ENCODE results near the gene NATD1. TPM values are rescaled to one million over a fixed set of nuclear protein-coding genes. Genes with fewer than 3 reads are reported as not detected.
"Not testable (repeated sequence)": the region's sequence is repeated elsewhere in the genome, so short reads cannot be mapped to it uniquely, and the experiment has no call there.

The NATD1 gene
- total RNA-seq, 2 experiments from 2014 or later = 7.2 to 8.3 TPM

- Mint-ChIP-seq H3K27me3 (no peaks in the 10 kb centered on the region), H3K36me3 (ENCODE audit: low read depth) (no peaks in the 10 kb centered on the region), H3K4me1 (no peaks in the 10 kb centered on the region), H3K9me3 (peaks cover 3% of the 10 kb centered on the region), H3K4me3 (no peak overlapping the region), H3K27ac (no peak overlapping the region)
- POLR2A ChIA-PET = no interaction called here
- no peak for DNase-seq
- CTCF ChIA-PET = no interaction called here
Observed at GRCh38 chr17:21228845-21229244, 24.4 kb downstream of the NATD1 start.

- ChIA-PET POLR2A (no interaction called here), CTCF (no interaction called here)
- H3K4me1 Mint-ChIP-seq = no peaks in the 10 kb centered on the region
- no peaks in the 10 kb centered on the region for H3K27me3 Mint-ChIP-seq
- DNase-seq = no peak
- peaks cover 3% of the 10 kb centered on the region for H3K9me3 Mint-ChIP-seq
- peaks cover 4% of the 10 kb centered on the region for H3K36me3 Mint-ChIP-seq (ENCODE audit: low read depth)
- H3K27ac Mint-ChIP-seq = no peak overlapping the region
- H3K4me3 Mint-ChIP-seq = no peak overlapping the region
Observed at GRCh38 chr17:21228111-21228510, 25.1 kb downstream of the NATD1 start.

GRCh38 chr17:21227277-21227676 is 25.9 kb downstream of the NATD1 start:
- POLR2A ChIA-PET, H3K4me3 Mint-ChIP-seq, H3K27ac Mint-ChIP-seq, H3K27me3 Mint-ChIP-seq, H3K4me1 Mint-ChIP-seq, DNase-seq, H3K9me3 Mint-ChIP-seq, CTCF ChIA-PET: not testable (repeated sequence)
- H3K36me3 Mint-ChIP-seq (ENCODE audit: low read depth) = peaks cover 12% of the 10 kb centered on the region

- POLR2A ChIA-PET = no interaction called here
- Mint-ChIP-seq H3K4me1 (peaks cover 4% of the 10 kb centered on the region), H3K9me3 (no peaks in the 10 kb centered on the region), H3K27me3 (no peaks in the 10 kb centered on the region), H3K36me3 (ENCODE audit: low read depth) (peaks cover 28% of the 10 kb centered on the region), H3K4me3 (no peak overlapping the region), H3K27ac (no peak overlapping the region)
- no peak for DNase-seq
- CTCF ChIA-PET = interaction anchor here (0.6 kb wide), 1 partner anchor 118 kb away, joined by 3 read pairs; no protein-coding TSS in a partner anchor
Observed at GRCh38 chr17:21223086-21223485, 30.1 kb downstream of the NATD1 start.

- no peak for DNase-seq
- Mint-ChIP-seq H3K36me3 (ENCODE audit: low read depth) (peaks cover 32% of the 10 kb centered on the region), H3K4me1 (peaks cover 35% of the 10 kb centered on the region), H3K27me3 (no peaks in the 10 kb centered on the region), H3K4me3 (no peak overlapping the region), H3K27ac (no peak overlapping the region), H3K9me3 (no peaks in the 10 kb centered on the region)
- ChIA-PET POLR2A (no interaction called here), CTCF (no interaction called here)
Observed at GRCh38 chr17:21218831-21219380, 34.3 kb downstream of the NATD1 start.

GRCh38 chr17:21218101-21218500 is 35.1 kb downstream of the NATD1 start:
- Mint-ChIP-seq H3K9me3 (no peaks in the 10 kb centered on the region), H3K4me1 (peaks cover 37% of the 10 kb centered on the region), H3K27ac (no peak overlapping the region), H3K36me3 (ENCODE audit: low read depth) (peaks cover 31% of the 10 kb centered on the region), H3K4me3 (no peak overlapping the region), H3K27me3 (no peaks in the 10 kb centered on the region)
- ChIA-PET CTCF (no interaction called here), POLR2A (no interaction called here)
- no peak for DNase-seq

GRCh38 chr17:21217346-21217745 is 35.9 kb downstream of the NATD1 start:
- POLR2A ChIA-PET = interaction anchor here (1.3 kb wide), 1 partner anchor 118 kb away, joined by 3 read pairs; no protein-coding TSS in a partner anchor
- CTCF ChIA-PET = no interaction called here
- DNase-seq = no peak
- Mint-ChIP-seq H3K27ac (no peak overlapping the region), H3K4me3 (no peak overlapping the region), H3K36me3 (ENCODE audit: low read depth) (peaks cover 24% of the 10 kb centered on the region), H3K4me1 (peaks cover 44% of the 10 kb centered on the region), H3K9me3 (no peaks in the 10 kb centered on the region), H3K27me3 (no peaks in the 10 kb centered on the region)

- Mint-ChIP-seq H3K4me1 (peaks cover 58% of the 10 kb centered on the region), H3K36me3 (ENCODE audit: low read depth) (peaks cover 13% of the 10 kb centered on the region), H3K27me3 (no peaks in the 10 kb centered on the region), H3K4me3 (peak overlapping the region; percentile 86), H3K9me3 (no peaks in the 10 kb centered on the region), H3K27ac (no peak overlapping the region)
- ChIA-PET CTCF (interaction anchor here (0.7 kb wide), 1 partner anchor 1059 kb away, joined by 3 read pairs; no protein-coding TSS in a partner anchor), POLR2A (interaction anchor here (1.6 kb wide), 1 partner anchor 52 kb away, joined by 3 read pairs; no protein-coding TSS in a partner anchor)
- no peak for DNase-seq
Observed at GRCh38 chr17:21215935-21216334, 37.3 kb downstream of the NATD1 start.

- Mint-ChIP-seq H3K9me3 (no peaks in the 10 kb centered on the region), H3K36me3 (ENCODE audit: low read depth) (peaks cover 14% of the 10 kb centered on the region), H3K4me1 (peaks cover 66% of the 10 kb centered on the region), H3K27me3 (no peaks in the 10 kb centered on the region), H3K4me3 (peak overlapping the region; percentile 86), H3K27ac (peak overlapping the region; percentile 55)
- no peak for DNase-seq
- POLR2A ChIA-PET = interaction anchor here (1.2 to 3.0 kb wide), 7 partner anchors 38 to 181 kb away, joined by 3 to 16 read pairs (median 12); partner anchors contain the start of genes DHRS7B, NATD1 and USP22
- CTCF ChIA-PET = interaction anchor here (0.6 to 1.0 kb wide), 4 partner anchors 41 to 1929 kb away, joined by 3 to 4 read pairs (median 3); no protein-coding TSS in a partner anchor
Observed at GRCh38 chr17:21214777-21215541, 38.3 kb downstream of the NATD1 start.

- no peaks in the 10 kb centered on the region for H3K9me3 Mint-ChIP-seq
- POLR2A ChIA-PET = interaction anchor here (0.9 to 3.0 kb wide), 13 partner anchors 13 to 180 kb away, joined by 3 to 16 read pairs (median 6); partner anchors contain the start of genes DHRS7B, NATD1 and USP22
- peak within 1 kb of the TSS; percentile 81 for H3K27ac Mint-ChIP-seq
- H3K27me3 Mint-ChIP-seq = no peaks in the 10 kb centered on the region
- H3K4me1 Mint-ChIP-seq = peaks cover 66% of the 10 kb centered on the region
- CTCF ChIA-PET = interaction anchor here (0.6 to 2.8 kb wide), 7 partner anchors 65 to 171 kb away, joined by 3 to 10 read pairs (median 3); partner anchors contain the start of gene USP22
- peak within 1 kb of the TSS; percentile 86 for H3K4me3 Mint-ChIP-seq
- H3K36me3 Mint-ChIP-seq (ENCODE audit: low read depth) = peaks cover 15% of the 10 kb centered on the region
- DNase-seq = peak; percentile 96
Observed at GRCh38 chr17:21214015-21214776, 39.0 kb downstream of the NATD1 start, which contains the start of gene TMEM11. TMEM11 (minus strand) TSS chr17:21214161; CDS start chr17:21214152, 9 bp downstream.

- ChIA-PET POLR2A (interaction anchor here (0.9 to 3.0 kb wide), 19 partner anchors 8 to 189 kb away, joined by 3 to 16 read pairs (median 5); partner anchors contain the start of genes DHRS7B, NATD1 and USP22), CTCF (interaction anchor here (0.6 to 2.8 kb wide), 8 partner anchors 20 to 170 kb away, joined by 3 to 10 read pairs (median 4); partner anchors contain the start of gene USP22)
- Mint-ChIP-seq H3K9me3 (no peaks in the 10 kb centered on the region), H3K4me1 (peaks cover 64% of the 10 kb centered on the region), H3K27me3 (no peaks in the 10 kb centered on the region), H3K27ac (peak overlapping the region; percentile 81), H3K36me3 (ENCODE audit: low read depth) (peaks cover 20% of the 10 kb centered on the region), H3K4me3 (peak overlapping the region; percentile 86)
- no peak for DNase-seq
Observed at GRCh38 chr17:21213638-21214014, 39.6 kb downstream of the NATD1 start.

GRCh38 chr17:21212826-21213637 is 40.2 kb downstream of the NATD1 start:
- Mint-ChIP-seq H3K27me3 (no peaks in the 10 kb centered on the region), H3K27ac (peak overlapping the region; percentile 81), H3K36me3 (ENCODE audit: low read depth) (peaks cover 24% of the 10 kb centered on the region), H3K9me3 (no peaks in the 10 kb centered on the region), H3K4me1 (peaks cover 61% of the 10 kb centered on the region), H3K4me3 (peak overlapping the region; percentile 86)
- ChIA-PET CTCF (interaction anchor here (0.6 to 2.8 kb wide), 9 partner anchors 19 to 170 kb away, joined by 3 to 10 read pairs (median 4); partner anchors contain the start of gene USP22), POLR2A (interaction anchor here (0.9 to 3.0 kb wide), 20 partner anchors 8 to 189 kb away, joined by 3 to 16 read pairs (median 5); partner anchors contain the start of genes DHRS7B, NATD1 and USP22)
- no peak for DNase-seq
